ENCODE results near the gene CHD2. TPM values are rescaled to one million over a fixed set of nuclear protein-coding genes. Genes with fewer than 3 reads are reported as not detected.
A peak's percentile ranks its signal among the peaks of the same experiment; 100 is the strongest.

CHD2 gene
- total RNA-seq, 4 donors from 2014 or later, result 41.9 to 144 (median 81.8) TPM

GRCh38 chr15:93024716-93025624 lies 124.8 kb downstream of the CHD2 start:
- H3K4me1 ChIP-seq, result peaks cover 9 to 66% (median 31%) of the 10 kb centered on the region in 3 donors

GRCh38 chr15:93025625-93025982 lies 125.5 kb downstream of the CHD2 start:
- Histone ChIP-seq H3K27me3 (no peaks in the 10 kb centered on the region), H3K27ac (peak overlapping the region in 3 of 4 donors; percentile 87 to 96 (median 89)), H3K36me3 (peaks cover 0 to 60% of the 10 kb centered on the region in 2 donors), H3K4me1 (peaks cover 9 to 70% (median 35%) of the 10 kb centered on the region in 3 donors), H3K9me3 (no peaks in the 10 kb centered on the region), H3K4me3 (no peak overlapping the region)
- TF ChIP-seq CTCF (IDR thresholded peaks at IDR 0.05), result no peak
- 92 to 100% methylated on average over 1 of the region's 1 CpG for WGBS, 2 donors (ENCODE audit: low coverage in 1 of 2)
- ATAC-seq, result no peak

More at GRCh38 chr15:93024716-93025624, 124.8 kb downstream of the CHD2 start:
- Histone ChIP-seq H3K27me3 (no peaks in the 10 kb centered on the region), H3K36me3 (peaks cover 0 to 66% of the 10 kb centered on the region in 2 donors), H3K4me3 (no peak overlapping the region), H3K9me3 (no peaks in the 10 kb centered on the region), H3K27ac (peak overlapping the region in 3 of 4 donors; percentile 34 to 89 (median 87))
- TF ChIP-seq POLR2A (IDR thresholded peaks at IDR 0.05) (no peak), CTCF (IDR thresholded peaks at IDR 0.05) (no peak), POLR2AphosphoS5 (IDR thresholded peaks at IDR 0.05) (no peak)
- WGBS, 2 donors (ENCODE audit: low coverage in 1 of 2), result 81 to 100% methylated on average over 2 to 5 of the region's 8 CpGs
- no peak for ATAC-seq

- WGBS, 2 donors (ENCODE audit: low coverage in 1 of 2), result 93 to 100% methylated on average over 1 to 2 of the region's 9 CpGs
- peaks cover 0 to 53% of the 10 kb centered on the region in 2 donors for H3K36me3 ChIP-seq
- ATAC-seq, result no peak
- peaks cover 9 to 74% (median 38%) of the 10 kb centered on the region in 3 donors for H3K4me1 ChIP-seq
- no peak overlapping the region for H3K4me3 ChIP-seq
- no peak for TF ChIP-seq CTCF (IDR thresholded peaks at IDR 0.05)
- TF ChIP-seq EP300 (IDR thresholded peaks at IDR 0.05), result no peak
- TF ChIP-seq POLR2A (IDR thresholded peaks at IDR 0.05), result no peak
- no peak for TF ChIP-seq POLR2AphosphoS5 (IDR thresholded peaks at IDR 0.05)
- H3K27me3 ChIP-seq, result no peaks in the 10 kb centered on the region
- no peaks in the 10 kb centered on the region for H3K9me3 ChIP-seq
- H3K27ac ChIP-seq, result peak overlapping the region; percentile 87 to 96 (median 90)
Observed at GRCh38 chr15:93026380-93026817, 126.3 kb downstream of the CHD2 start.

DNA sequence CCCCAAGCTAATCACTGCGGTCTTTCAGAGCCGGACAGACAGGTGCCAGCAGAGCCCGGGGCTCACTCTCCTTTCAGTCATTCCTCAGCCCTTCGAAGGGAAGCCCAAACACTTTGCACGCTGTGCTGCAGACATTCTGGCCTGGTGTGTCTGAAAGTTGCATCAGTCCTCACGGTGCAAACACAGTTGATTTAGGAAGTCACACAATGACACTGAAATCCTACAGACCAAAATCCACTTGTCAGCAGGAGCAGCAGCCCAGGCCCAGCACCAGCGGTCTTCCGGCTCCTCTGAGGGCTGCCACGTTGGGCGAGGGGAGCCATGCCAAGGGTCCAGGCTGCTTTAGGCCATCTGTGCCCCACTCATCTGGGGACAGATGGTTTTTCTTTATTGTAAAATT lies 127.3 kb downstream of the CHD2 start:
- no peak overlapping the region for H3K4me3 ChIP-seq
- 69% methylated on average over 6 of the region's 10 CpGs; no CpG with 5 or more reads in 1 of the 2 donors for WGBS, 2 donors (ENCODE audit: low coverage in 1 of 2)
- TF ChIP-seq POLR2AphosphoS5 (IDR thresholded peaks at IDR 0.05) (peak; percentile 13), CTCF (IDR thresholded peaks at IDR 0.05) (no peak)
- H3K36me3 ChIP-seq, result peaks cover 0 to 43% of the 10 kb centered on the region in 2 donors
- H3K4me1 ChIP-seq, result peaks cover 9 to 77% (median 38%) of the 10 kb centered on the region in 3 donors
- no peaks in the 10 kb centered on the region for H3K27me3 ChIP-seq
- no peak for ATAC-seq
- no peaks in the 10 kb centered on the region for H3K9me3 ChIP-seq
- H3K27ac ChIP-seq, result peak overlapping the region; percentile 87 to 96 (median 90)
